AG04450 (cell line): ENCODE measurements around the gene EPPIN. TPM values are rescaled to one million over a fixed set of nuclear protein-coding genes. Genes with fewer than 3 reads are reported as not detected.
"Not testable (repeated sequence)": the region's sequence is repeated elsewhere in the genome, so short reads cannot be mapped to it uniquely, and the experiment has no call there.

Experiments used
- CTCF ChIA-PET: fragments of 300-600, 350-600 bp; formaldehyde crosslinking; extraction: SDS; loops from one replicate; lab custom pipeline; 2022; ENCODE audit warnings: antibody characterized with exemption, inconsistent platforms; lab: Charles Lee
- POLR2A ChIA-PET: fragments of 350-600 bp; formaldehyde crosslinking; extraction: SDS; loops from one replicate; lab custom pipeline; 2021; ENCODE audit warnings: antibody characterized with exemption, inconsistent platforms; lab: Yijun Ruan, JAX
- DNase-seq: peaks from one replicate; pipeline ENCODE4 v3.0.0-alpha.2; 2011; ENCODE audit warnings: low read depth, low spot score
- H3K27ac ChIP-seq: one replicate; pipeline ENCODE4 v1.5.1; 2012; ENCODE audit warnings: low read depth, low read length, control low read depth
- H3K27me3 ChIP-seq: one replicate; pipeline ENCODE4 v1.6.0; 2012; ENCODE audit warnings: low read length; ENCODE audit not compliant: control insufficient read depth, insufficient read depth
- H3K4me3 ChIP-seq: 2 replicates; pipeline ENCODE4 v1.5.1; 2011; ENCODE audit warnings: mild to moderate bottlenecking, low read depth, low read length, control low read depth
- H3K9me3 ChIP-seq: 2 replicates; pipeline ENCODE4 v1.5.1; 2012; ENCODE audit warnings: low read length; ENCODE audit not compliant: control insufficient read depth, insufficient read depth
- CTCF ChIP-seq: IDR thresholded peaks from 2 replicates; pipeline ENCODE4 v1.5.1; 2011; ENCODE audit warnings: low read depth, low read length, control low read depth, inconsistent platforms
- polyA plus RNA-seq: library from polyadenylated mRNA; depleted of rRNA; stranded (reverse); fragments of >200 nt; gene quantifications from 2 replicates; pipeline ENCODE4 v1.2.3, GENCODE V29; 2011

Gene EPPIN
- polyA plus RNA-seq, 1 experiment: not detected

DNA sequence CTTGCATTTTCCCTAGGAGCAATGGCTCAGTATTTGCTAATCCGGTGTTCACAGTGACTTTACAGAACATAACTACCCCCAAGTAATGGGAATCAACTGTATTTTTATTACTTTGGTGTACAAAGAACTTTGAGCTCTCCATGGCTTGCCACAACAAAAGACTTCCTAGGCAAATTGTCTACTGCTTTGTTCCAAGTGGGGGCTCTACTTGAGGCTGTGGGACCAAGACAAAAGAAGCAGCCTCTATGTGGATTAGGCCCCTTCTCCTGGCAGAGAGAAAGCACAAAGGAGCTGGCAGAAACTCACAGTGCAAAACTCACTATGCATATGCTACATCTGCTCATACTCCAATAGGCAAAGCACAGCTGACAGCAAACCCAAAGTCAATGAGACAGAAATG lies 31.0 kb upstream of the EPPIN start:
- ChIA-PET CTCF (interaction anchor here (0.5 kb wide), 1 partner anchor 208 kb away, joined by 6 read pairs; no protein-coding TSS in a partner anchor), POLR2A (no interaction called here)
- TF ChIP-seq CTCF: no peak

GRCh38 chr20:45576995-45577394 lies 29.8 kb upstream of the EPPIN start:
- no peaks in the 10 kb centered on the region for H3K9me3 ChIP-seq
- TF ChIP-seq CTCF: no peak
- no peak overlapping the region for H3K4me3 ChIP-seq
- peaks cover 2% of the 10 kb centered on the region for H3K27me3 ChIP-seq
- ChIA-PET CTCF (interaction anchor here (0.6 kb wide), 1 partner anchor 257 kb away, joined by 5 read pairs; no protein-coding TSS in a partner anchor), POLR2A (no interaction called here)
- no peak overlapping the region for H3K27ac ChIP-seq
- DNase-seq: no peak

More for the DNA sequence above, 31.0 kb upstream of the EPPIN start:
- no peaks in the 10 kb centered on the region for H3K9me3 ChIP-seq
- H3K27ac ChIP-seq: no peak overlapping the region
- DNase-seq: no peak
- no peak overlapping the region for H3K4me3 ChIP-seq
- H3K27me3 ChIP-seq: peaks cover 2% of the 10 kb centered on the region

DNA sequence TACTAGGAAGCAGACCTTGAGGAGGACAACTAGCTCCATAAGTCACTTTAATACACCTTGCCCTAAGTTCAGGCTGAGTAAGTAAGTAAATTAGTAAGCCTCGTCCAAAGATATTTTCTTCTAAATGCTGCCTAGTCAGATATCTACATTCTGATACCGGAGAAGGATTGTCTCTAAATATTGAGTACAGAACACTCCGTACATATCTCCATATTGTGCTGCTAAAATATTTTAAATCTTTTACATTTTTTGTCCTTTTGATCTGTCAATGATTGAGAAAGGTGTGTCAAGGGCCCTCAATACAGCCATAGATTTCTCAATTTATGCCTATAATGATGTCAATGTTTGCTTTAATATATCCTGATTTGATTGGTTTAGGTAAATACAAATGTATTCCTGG lies 28.7 kb upstream of the EPPIN start:
- ChIA-PET POLR2A (no interaction called here), CTCF (no interaction called here)
- no peak for TF ChIP-seq CTCF
- Histone ChIP-seq H3K4me3 (no peak overlapping the region), H3K9me3 (no peaks in the 10 kb centered on the region), H3K27me3 (no peaks in the 10 kb centered on the region), H3K27ac (no peak overlapping the region)
- no peak for DNase-seq

GRCh38 chr20:45569650-45570049 lies 22.4 kb upstream of the EPPIN start:
- H3K9me3 ChIP-seq, H3K27me3 ChIP-seq, POLR2A ChIA-PET, CTCF ChIA-PET, H3K27ac ChIP-seq, H3K4me3 ChIP-seq, DNase-seq: not testable (repeated sequence)

DNA sequence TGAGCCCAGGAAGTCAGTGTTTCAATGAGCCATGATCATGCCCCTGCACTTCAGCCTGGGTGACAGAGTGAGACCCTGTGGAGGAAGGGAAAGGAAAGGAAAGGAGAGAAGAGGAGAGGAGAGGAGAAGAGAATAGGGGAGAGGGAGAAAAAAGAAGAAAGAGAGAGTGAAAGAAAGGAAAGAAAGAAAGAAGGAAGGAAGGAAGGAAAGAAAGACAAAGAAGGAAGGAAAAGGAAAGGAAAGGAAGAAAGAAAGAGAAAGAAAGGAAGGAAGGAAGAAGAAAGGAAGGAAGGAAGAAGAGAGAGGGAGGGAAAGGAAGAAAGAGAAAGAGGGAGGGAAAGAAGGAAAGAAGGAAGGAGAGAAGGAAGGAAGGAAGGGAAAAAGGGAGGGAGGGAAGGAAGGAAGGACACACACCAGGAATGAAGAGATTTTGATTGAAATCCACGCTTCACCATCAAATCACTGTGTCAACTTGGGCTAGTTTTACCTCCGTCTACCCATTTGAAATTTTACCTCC lies 17.6 kb upstream of the EPPIN start:
- Histone ChIP-seq H3K27me3 (no peaks in the 10 kb centered on the region), H3K9me3 (no peaks in the 10 kb centered on the region), H3K4me3 (no peak overlapping the region), H3K27ac (no peak overlapping the region)
- CTCF ChIA-PET: no interaction called here
- TF ChIP-seq CTCF: no peak
- POLR2A ChIA-PET: no interaction called here
- DNase-seq: no peak
